ENCODE results near the gene RTRAF. TPM values are rescaled to one million over a fixed set of nuclear protein-coding genes. Genes with fewer than 3 reads are reported as not detected.

RTRAF gene
- total RNA-seq, 1 experiment from 2014 or later: 350 TPM

DNA sequence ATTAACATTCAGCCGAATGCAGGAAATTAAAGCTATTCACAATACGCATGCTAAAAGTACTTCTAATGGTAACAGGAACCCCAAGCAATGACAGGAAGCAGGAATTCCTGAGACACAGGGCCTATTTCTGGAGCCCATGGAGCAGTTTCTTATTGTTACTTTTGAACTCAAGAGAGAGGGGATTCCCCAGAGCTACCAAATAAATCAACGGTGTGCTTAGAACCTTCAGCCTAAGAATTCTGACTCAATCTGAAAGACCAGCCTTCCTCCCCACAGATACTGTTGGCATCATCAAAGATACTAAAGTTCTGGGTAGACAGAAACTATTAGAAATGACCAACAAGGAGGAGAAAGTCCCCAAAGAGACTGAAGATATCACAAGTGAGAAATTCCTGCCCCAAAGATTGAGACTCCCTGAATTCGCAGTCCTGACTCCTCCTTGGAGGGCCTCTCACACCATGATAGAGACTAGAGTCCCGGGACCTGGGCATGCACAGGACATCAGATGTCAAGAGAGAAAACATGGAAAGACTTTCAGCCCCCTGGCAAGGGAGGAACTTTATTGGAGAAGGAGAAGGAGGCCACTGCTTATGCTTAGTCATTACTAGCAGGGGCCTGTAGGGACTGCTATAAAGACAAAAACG lies 32.7 kb downstream of the RTRAF start:
- H2AFZ ChIP-seq (ENCODE audit: low read length): no peak overlapping the region

More for the DNA sequence above, 32.7 kb downstream of the RTRAF start:
- no peak overlapping the region for H3K9ac ChIP-seq (ENCODE audit: extremely low read depth, insufficient read length, low read length)
- Mint-ChIP-seq H3K4me3 (no peak overlapping the region), H3K36me3 (ENCODE audit: insufficient read depth in 1 of 3, low read depth in 3 of 3) (peaks cover 0 to 2% (median 0%) of the 10 kb centered on the region in 3 experiments; a peak in 3 of 7 replicates), H3K27me3 (ENCODE audit: low read depth) (no peaks in the 10 kb centered on the region; the same call in 1 of the 2 replicates), H3K27ac (0 out of 7 replicates have a peak overlapping the region, but pooled peaks of 1 of the 3 experiments have one; percentile 76), H3K4me1 (peaks cover 25 to 28% of the 10 kb centered on the region in 2 experiments), H3K9me3 (peaks cover 0 to 3% of the 10 kb centered on the region in 2 experiments; a peak in 1 of 5 replicates)
- H3K4me1 ChIP-seq (ENCODE audit: insufficient read depth, low read length): peaks cover 7% of the 10 kb centered on the region; the same call in 1 of the 2 replicates
- H3K4ac ChIP-seq (ENCODE audit: low read depth, low read length): no peak overlapping the region
- DNase-seq: no peak
- H2BK12ac ChIP-seq (ENCODE audit: insufficient read length, low read depth, low read length): no peak overlapping the region
- no peak overlapping the region for H4K91ac ChIP-seq (ENCODE audit: insufficient read length, low read depth, low read length)
- H4K20me1 ChIP-seq (ENCODE audit: control insufficient read depth, insufficient read depth, insufficient read length): no peaks in the 10 kb centered on the region
- H4K8ac ChIP-seq (replicated peaks; ENCODE audit: insufficient read length, low read depth, low read length): no peak overlapping the region
- H3K14ac ChIP-seq (ENCODE audit: insufficient read depth, low read length): no peak overlapping the region
- H2BK20ac ChIP-seq (ENCODE audit: low read depth, low read length, poor library complexity, severe bottlenecking): no peak overlapping the region
- no peak overlapping the region for H2BK15ac ChIP-seq (ENCODE audit: low read depth, low read length)
- H3T11ph ChIP-seq (ENCODE audit: low read length): no peak overlapping the region
- no peak overlapping the region for H3K56ac ChIP-seq (ENCODE audit: insufficient read length, low read depth, low read length)
- no peak overlapping the region for H3K18ac ChIP-seq (ENCODE audit: insufficient read length, low read depth, low read length)
- no peak overlapping the region for H2BK120ac ChIP-seq (ENCODE audit: low read depth, low read length, poor library complexity, severe bottlenecking)
- H3K23ac ChIP-seq (ENCODE audit: insufficient read length, low read depth, low read length): no peak overlapping the region
- no peak overlapping the region for H3K4me2 ChIP-seq (ENCODE audit: insufficient read depth, insufficient read length, low read length)
- H3K27me3 ChIP-seq (ENCODE audit: insufficient read depth, low read length): no peaks in the 10 kb centered on the region
- no peaks in the 10 kb centered on the region for H3K79me2 ChIP-seq (ENCODE audit: insufficient read depth, low read length)
- H3K23me2 ChIP-seq (ENCODE audit: insufficient read length, low read depth, low read length, poor library complexity, severe bottlenecking): no peaks in the 10 kb centered on the region
- no peak overlapping the region for H3K27ac ChIP-seq (ENCODE audit: insufficient read length, low read depth, low read length)
- TF ChIP-seq CTCF (conservative IDR thresholded peaks at IDR 0.05): no peak
- H2AK5ac ChIP-seq (ENCODE audit: insufficient read length, low read length): no peak overlapping the region
- H2BK5ac ChIP-seq (ENCODE audit: insufficient read length, low read length): no peak overlapping the region
- H3K79me1 ChIP-seq (ENCODE audit: insufficient read depth, low read depth, low read length, poor library complexity, severe bottlenecking): no peaks in the 10 kb centered on the region
- H4K5ac ChIP-seq (ENCODE audit: insufficient read length, low read depth, low read length): no peak overlapping the region
- H3K9me3 ChIP-seq (ENCODE audit: control insufficient read depth, low read depth, low read length): no peaks in the 10 kb centered on the region
- no CpG with 5 or more reads among the region's 6 CpGs for WGBS (ENCODE audit: extremely low coverage, insufficient read length, low lambda C conversion rate)
